ENCODE results near the gene C4BPA.

Gene C4BPA

GRCh38 chr1:207069061-207069460, 35.0 kb upstream of the C4BPA start:
- ATAC-seq, result no peak
- TF ChIP-seq, protein P1, sequence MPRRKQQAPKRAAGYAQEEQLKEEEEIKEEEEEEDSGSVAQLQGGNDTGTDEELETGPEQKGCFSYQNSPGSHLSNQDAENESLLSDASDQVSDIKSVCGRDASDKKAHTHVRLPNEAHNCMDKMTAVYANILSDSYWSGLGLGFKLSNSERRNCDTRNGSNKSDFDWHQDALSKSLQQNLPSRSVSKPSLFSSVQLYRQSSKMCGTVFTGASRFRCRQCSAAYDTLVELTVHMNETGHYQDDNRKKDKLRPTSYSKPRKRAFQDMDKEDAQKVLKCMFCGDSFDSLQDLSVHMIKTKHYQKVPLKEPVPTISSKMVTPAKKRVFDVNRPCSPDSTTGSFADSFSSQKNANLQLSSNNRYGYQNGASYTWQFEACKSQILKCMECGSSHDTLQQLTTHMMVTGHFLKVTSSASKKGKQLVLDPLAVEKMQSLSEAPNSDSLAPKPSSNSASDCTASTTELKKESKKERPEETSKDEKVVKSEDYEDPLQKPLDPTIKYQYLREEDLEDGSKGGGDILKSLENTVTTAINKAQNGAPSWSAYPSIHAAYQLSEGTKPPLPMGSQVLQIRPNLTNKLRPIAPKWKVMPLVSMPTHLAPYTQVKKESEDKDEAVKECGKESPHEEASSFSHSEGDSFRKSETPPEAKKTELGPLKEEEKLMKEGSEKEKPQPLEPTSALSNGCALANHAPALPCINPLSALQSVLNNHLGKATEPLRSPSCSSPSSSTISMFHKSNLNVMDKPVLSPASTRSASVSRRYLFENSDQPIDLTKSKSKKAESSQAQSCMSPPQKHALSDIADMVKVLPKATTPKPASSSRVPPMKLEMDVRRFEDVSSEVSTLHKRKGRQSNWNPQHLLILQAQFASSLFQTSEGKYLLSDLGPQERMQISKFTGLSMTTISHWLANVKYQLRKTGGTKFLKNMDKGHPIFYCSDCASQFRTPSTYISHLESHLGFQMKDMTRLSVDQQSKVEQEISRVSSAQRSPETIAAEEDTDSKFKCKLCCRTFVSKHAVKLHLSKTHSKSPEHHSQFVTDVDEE (CRISPR knock-in tag; IDR thresholded peaks at IDR 0.05), result no peak
- TF ChIP-seq ZFP30 (CRISPR knock-in tag; IDR thresholded peaks at IDR 0.05), result no peak
- no peak for TF ChIP-seq CSDC2 (CRISPR knock-in tag; IDR thresholded peaks at IDR 0.05)
- no peak for TF ChIP-seq TCF4 (CRISPR knock-in tag; IDR thresholded peaks at IDR 0.05; ENCODE audit: borderline replicate concordance)
- TF ChIP-seq ESRRG (CRISPR knock-in tag; IDR thresholded peaks at IDR 0.05), result no peak
- TF ChIP-seq, protein P2, sequence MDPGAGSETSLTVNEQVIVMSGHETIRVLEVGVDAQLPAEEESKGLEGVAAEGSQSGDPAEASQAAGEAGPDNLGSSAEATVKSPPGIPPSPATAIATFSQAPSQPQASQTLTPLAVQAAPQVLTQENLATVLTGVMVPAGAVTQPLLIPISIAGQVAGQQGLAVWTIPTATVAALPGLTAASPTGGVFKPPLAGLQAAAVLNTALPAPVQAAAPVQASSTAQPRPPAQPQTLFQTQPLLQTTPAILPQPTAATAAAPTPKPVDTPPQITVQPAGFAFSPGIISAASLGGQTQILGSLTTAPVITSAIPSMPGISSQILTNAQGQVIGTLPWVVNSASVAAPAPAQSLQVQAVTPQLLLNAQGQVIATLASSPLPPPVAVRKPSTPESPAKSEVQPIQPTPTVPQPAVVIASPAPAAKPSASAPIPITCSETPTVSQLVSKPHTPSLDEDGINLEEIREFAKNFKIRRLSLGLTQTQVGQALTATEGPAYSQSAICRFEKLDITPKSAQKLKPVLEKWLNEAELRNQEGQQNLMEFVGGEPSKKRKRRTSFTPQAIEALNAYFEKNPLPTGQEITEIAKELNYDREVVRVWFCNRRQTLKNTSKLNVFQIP (CRISPR knock-in tag; IDR thresholded peaks at IDR 0.05; ENCODE audit: borderline replicate concordance, low read depth), result no peak
- TF ChIP-seq ISL1 (CRISPR knock-in tag; IDR thresholded peaks at IDR 0.05), result no peak
- TF ChIP-seq ZNF70 (CRISPR knock-in tag; IDR thresholded peaks at IDR 0.05), result no peak
- TF ChIP-seq ZNF8 (CRISPR knock-in tag; IDR thresholded peaks at IDR 0.05), result no peak
- no peak for TF ChIP-seq SNAI2 (CRISPR knock-in tag; IDR thresholded peaks at IDR 0.05)
- TF ChIP-seq ARNTL (CRISPR knock-in tag; IDR thresholded peaks at IDR 0.05; ENCODE audit: borderline replicate concordance, low read depth), result no peak
- TF ChIP-seq TOX (CRISPR knock-in tag; IDR thresholded peaks at IDR 0.05; ENCODE audit: borderline replicate concordance), result no peak
- TF ChIP-seq OSR1 (CRISPR knock-in tag; IDR thresholded peaks at IDR 0.05), result no peak
- TF ChIP-seq GLIS3 (CRISPR knock-in tag; IDR thresholded peaks at IDR 0.05), result no peak

- no peak for ATAC-seq
- no peak for TF ChIP-seq RARB (CRISPR knock-in tag; IDR thresholded peaks at IDR 0.05)
- TF ChIP-seq ZNF70 (CRISPR knock-in tag; IDR thresholded peaks at IDR 0.05), result no peak
- TF ChIP-seq ZNF8 (CRISPR knock-in tag; IDR thresholded peaks at IDR 0.05), result no peak
- TF ChIP-seq PPARA (CRISPR knock-in tag; IDR thresholded peaks at IDR 0.05; ENCODE audit: borderline replicate concordance), result no peak
Measured at GRCh38 chr1:207069858-207070506, 34.1 kb upstream of the C4BPA start.

GRCh38 chr1:207070811-207071210, 33.2 kb upstream of the C4BPA start:
- no peak for ATAC-seq
- TF ChIP-seq CSDC2 (CRISPR knock-in tag; IDR thresholded peaks at IDR 0.05) (no peak), OSR1 (CRISPR knock-in tag; IDR thresholded peaks at IDR 0.05) (no peak), TCF4 (CRISPR knock-in tag; IDR thresholded peaks at IDR 0.05; ENCODE audit: borderline replicate concordance) (no peak), BACH2 (CRISPR knock-in tag; IDR thresholded peaks at IDR 0.05; ENCODE audit: borderline replicate concordance) (no peak), GLIS3 (CRISPR knock-in tag; IDR thresholded peaks at IDR 0.05) (no peak)

DNA sequence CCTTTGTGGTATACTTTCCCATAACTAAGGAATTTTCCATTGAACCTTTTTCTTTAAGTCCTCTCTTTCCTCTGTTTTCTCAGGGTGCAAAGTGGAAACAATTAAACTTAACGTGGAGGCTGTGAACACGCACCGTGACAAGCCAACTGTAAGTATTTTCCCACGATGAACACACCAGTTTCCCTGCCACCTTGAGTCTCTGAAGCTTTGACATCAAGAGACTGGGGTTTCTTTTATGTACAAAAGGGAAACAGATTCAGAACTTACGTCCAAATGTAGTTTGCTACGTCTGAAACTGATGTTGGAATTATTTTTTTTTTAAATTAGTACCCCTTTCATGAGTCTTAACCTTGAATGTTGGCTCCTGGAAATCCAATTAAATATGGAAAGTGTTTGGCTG, 32.6 kb upstream of the C4BPA start:
- TF ChIP-seq, protein P2 (CRISPR knock-in tag; IDR thresholded peaks at IDR 0.05; ENCODE audit: borderline replicate concordance, low read depth), result no peak
- no peak for TF ChIP-seq BACH2 (CRISPR knock-in tag; IDR thresholded peaks at IDR 0.05; ENCODE audit: borderline replicate concordance)
- TF ChIP-seq GLIS3 (CRISPR knock-in tag; IDR thresholded peaks at IDR 0.05), result no peak
- TF ChIP-seq, protein P3, sequence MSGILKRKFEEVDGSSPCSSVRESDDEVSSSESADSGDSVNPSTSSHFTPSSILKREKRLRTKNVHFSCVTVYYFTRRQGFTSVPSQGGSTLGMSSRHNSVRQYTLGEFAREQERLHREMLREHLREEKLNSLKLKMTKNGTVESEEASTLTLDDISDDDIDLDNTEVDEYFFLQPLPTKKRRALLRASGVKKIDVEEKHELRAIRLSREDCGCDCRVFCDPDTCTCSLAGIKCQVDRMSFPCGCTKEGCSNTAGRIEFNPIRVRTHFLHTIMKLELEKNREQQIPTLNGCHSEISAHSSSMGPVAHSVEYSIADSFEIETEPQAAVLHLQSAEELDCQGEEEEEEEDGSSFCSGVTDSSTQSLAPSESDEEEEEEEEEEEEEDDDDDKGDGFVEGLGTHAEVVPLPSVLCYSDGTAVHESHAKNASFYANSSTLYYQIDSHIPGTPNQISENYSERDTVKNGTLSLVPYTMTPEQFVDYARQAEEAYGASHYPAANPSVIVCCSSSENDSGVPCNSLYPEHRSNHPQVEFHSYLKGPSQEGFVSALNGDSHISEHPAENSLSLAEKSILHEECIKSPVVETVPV (CRISPR knock-in tag; IDR thresholded peaks at IDR 0.05), result no peak
- TF ChIP-seq PPARA (CRISPR knock-in tag; IDR thresholded peaks at IDR 0.05; ENCODE audit: borderline replicate concordance), result no peak
- no peak for TF ChIP-seq ISL1 (CRISPR knock-in tag; IDR thresholded peaks at IDR 0.05)
- TF ChIP-seq SNAI2 (CRISPR knock-in tag; IDR thresholded peaks at IDR 0.05), result no peak
- no peak for TF ChIP-seq CSDC2 (CRISPR knock-in tag; IDR thresholded peaks at IDR 0.05)
- TF ChIP-seq ZFP3 (CRISPR knock-in tag; IDR thresholded peaks at IDR 0.05), result no peak
- no peak for TF ChIP-seq TCF4 (CRISPR knock-in tag; IDR thresholded peaks at IDR 0.05; ENCODE audit: borderline replicate concordance)
- no peak for ATAC-seq
